Activated CD4-positive, CD25-positive, alpha-beta regulatory T cell treated with anti-CD3 and anti-CD28 coated beads, Interleukin-2, amount 50 U/mL, for 24 hours (primary cell): Measurements from ENCODE around the gene IGF1R.

ENCODE experiments used
- ATAC-seq, 2 donors: fragments of 150-1000 bp; cut with Tn5 transposase; one replicate each; pipeline ENCODE4 v1.10.0; 2021; ENCODE audit warnings: mild to moderate bottlenecking in 1 of 2, moderate library complexity in 1 of 2

Gene IGF1R

GRCh38 chr15:98923579-98923978, 275.2 kb downstream of the IGF1R start:
- no peak for ATAC-seq

DNA sequence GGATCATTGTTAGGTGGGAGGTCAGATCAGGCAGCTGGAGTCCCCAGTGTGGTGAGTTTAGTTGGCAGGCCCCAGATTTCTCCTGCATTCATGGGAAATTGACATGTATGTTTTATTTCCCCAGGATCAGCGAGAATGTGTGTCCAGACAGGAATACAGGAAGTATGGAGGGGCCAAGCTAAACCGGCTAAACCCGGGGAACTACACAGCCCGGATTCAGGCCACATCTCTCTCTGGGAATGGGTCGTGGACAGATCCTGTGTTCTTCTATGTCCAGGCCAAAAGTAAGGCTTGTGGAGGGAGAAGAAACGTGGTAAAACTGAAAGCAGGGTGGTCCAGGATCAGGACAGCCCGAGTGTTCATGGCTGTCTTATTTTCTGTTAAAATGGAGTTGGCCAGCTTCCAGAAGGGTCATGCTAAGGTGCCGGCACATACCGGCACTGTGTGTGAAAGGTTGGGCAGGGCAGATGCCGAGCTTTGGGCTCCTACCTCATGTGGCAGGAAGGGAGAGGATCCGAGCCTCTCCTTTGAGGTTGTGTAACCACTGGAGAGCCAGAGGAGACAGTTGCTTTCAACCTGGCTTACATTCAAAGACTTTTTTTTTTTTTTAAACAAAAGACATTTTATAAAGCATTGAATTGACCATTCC, 276.2 kb downstream of the IGF1R start:
- ATAC-seq, result no peak

- ATAC-seq, result no peak
Measured at GRCh38 chr15:98926236-98926635, 277.9 kb downstream of the IGF1R start.

- ATAC-seq, result no peak
Measured at GRCh38 chr15:98927022-98927421, 278.7 kb downstream of the IGF1R start.

- ATAC-seq, result no peak
Measured at GRCh38 chr15:98927996-98928395, 279.7 kb downstream of the IGF1R start.

GRCh38 chr15:98930576-98930975, 282.2 kb downstream of the IGF1R start:
- ATAC-seq, result no peak

GRCh38 chr15:98931004-98931403, 282.7 kb downstream of the IGF1R start:
- no peak for ATAC-seq

GRCh38 chr15:98933406-98933805, 285.1 kb downstream of the IGF1R start:
- ATAC-seq, result no peak

DNA sequence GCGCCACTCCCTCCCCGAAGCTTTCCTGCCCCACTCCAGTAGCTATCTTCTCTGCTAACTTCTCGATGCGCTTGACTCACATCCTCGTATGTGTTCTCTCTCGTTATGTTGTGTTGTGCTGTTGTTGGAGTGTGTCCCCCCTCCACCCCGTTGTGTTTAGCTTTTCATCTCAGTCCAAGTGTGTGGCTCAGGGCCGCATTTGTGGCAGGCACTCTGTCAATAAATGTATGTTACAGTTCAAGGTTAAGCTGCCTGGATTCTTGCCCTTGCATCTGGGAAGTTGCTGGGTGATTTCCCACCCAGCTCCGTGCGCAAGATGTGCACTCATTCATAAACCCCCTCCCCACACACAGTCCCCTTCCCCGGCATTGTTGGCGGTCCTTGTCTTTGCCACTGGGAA, 287.4 kb downstream of the IGF1R start:
- no peak for ATAC-seq

DNA sequence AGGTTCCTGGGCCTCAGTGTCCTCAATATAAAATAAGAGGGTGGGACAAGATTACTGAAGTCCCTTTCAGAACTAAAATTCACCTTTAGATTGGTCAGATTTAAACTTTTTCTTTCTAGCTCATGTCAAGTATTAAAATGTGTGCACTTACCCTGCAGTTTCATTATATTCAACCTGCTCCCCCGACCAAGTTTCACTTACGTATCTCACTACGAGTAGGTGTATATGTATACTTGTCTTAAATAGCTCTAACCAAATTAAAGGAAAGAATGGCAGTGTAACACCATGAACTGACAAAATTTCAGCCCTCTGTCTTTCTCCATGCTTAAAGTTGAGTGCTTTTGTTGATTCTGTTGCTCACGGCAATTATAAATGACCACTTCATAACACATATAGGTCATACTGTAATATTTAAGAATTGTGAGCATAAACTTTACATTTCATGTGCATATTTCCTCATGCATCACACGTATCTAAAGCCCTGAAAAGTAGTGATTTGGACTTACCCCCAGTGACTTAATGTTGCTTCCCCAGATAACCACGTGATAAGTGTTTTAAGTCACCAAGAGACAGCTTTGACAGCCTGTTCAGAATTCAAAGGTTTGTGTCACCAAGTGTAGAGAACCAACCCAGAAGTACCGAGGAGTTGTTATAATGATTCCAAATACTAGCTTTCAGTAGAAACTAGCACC, 289.2 kb downstream of the IGF1R start:
- ATAC-seq, result no peak

DNA sequence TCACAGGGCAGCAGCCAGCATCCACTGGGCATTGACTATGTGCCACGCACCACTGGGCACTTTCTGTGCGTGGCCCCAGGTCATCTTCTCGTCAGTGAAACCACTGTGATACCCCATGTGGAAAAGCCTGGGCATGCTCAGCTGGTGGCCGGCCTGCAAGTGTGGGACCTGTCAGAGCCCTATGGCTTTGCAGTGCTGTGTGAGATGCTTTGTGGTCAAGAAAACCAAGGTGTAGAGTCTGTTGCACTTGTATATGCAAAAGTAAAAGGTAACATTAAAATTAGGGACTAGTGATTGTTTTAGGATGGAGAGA, 289.7 kb downstream of the IGF1R start:
- ATAC-seq, result no peak

GRCh38 chr15:98938799-98939198, 290.5 kb downstream of the IGF1R start:
- no peak for ATAC-seq

GRCh38 chr15:98939311-98940080, 291.2 kb downstream of the IGF1R start:
- no peak for ATAC-seq

DNA sequence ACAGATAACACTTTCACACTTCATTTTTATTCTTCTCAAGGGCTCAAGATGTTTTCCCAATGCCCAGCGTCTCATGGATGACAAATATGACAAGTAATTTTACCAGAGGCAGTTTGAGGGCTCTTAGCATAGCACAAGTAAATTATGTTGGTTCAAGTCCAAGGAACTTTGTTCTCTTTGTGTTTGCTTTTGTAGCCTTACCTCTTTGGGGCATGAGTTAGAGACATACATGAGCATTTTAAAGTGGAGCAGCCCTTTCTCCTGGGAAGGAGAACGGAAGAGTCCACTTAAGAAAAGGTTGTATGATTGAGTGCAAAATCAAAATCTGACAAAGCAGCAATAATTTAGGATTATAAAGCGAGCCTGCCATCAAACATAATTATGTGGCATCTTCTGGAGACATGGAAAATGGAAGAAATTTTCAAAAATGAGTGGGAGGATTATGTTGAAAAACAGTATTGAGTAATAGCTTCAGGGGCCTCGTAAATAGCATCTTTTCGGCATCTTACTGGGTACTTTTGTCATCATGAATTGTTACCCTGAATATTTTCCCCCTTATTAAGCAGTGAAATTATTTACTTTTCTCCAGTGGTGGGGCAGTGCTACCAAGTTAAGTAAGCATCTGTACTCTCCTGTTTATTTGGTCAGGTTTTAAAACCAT, 293.4 kb downstream of the IGF1R start:
- no peak for ATAC-seq

- no peak for ATAC-seq
Measured at GRCh38 chr15:98942431-98942830, 294.1 kb downstream of the IGF1R start.

- no peak for ATAC-seq
Measured at GRCh38 chr15:98943051-98943508, 294.7 kb downstream of the IGF1R start.

DNA sequence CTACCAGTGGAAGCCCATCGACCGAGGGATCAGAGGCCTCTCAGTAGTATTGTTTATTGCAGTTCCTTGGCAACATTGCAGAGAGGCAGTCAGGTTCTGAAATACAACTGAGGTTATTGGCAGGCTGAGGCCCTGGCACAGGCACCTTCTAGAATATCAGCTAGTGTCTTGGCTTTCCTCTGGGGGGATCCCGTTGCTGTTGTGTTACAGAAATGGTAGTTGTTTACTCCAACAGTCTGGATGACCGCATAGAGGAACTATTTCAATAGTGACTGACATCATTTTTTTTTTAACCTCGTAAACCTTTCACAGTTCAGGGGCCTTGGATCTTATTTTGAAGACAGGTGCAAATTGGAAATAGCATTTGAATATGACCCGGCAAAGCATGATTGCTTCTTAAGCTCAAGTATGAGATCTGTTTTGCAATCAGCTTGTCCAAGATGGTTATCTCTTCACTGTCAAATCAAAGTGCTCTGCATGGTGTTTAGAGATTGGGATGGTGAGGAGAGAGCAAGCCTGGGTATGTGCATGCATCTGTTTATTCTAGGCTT, 295.3 kb downstream of the IGF1R start:
- ATAC-seq, result no peak

DNA sequence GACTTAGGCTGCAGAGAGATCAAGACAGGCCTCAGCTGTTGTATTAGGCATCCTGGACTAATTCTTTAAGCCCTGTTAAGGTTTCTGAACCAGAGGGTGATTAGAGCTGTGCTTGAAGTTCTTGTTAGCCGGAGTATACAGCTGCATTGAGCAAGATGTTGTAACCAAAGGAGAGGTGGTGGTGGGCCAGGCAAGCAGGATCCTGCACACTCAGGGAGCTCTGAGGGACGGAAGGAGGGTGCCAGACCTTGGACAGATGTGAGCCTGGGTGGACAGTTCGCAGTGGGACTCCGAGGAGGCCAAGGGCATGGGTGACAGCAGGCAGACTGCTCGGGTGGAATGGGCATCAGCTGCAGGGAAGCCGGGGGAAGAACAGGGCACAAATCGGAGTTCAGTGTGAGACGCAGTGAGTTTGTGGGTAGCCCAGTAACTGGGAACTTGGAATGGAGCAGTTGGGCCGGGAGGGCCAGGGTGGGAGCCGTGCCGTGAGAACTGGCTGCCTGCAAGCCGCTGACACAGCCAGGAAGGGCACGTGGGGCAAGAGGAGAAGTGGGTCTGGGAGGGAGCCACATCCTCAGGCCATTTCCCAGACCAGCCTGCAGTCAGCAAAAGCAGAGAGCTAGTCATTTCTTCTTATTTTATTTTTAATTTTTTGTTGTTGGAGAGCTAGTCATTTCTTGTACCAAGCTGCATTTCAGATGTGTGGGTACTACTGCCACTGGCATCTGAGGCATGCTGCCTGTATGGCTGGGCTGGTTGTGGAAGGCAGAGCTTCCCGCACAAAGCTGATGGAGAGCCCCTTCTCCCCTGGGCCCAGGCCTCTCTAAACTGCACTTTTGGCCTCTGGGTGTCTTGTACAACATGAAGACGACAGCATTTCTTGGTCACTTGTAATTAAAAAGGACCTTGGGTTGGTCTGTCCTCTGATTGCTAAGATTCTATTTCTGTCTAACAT, 298.2 kb downstream of the IGF1R start:
- no peak for ATAC-seq

- ATAC-seq, result no peak
Measured at GRCh38 chr15:98948456-98948855, 300.1 kb downstream of the IGF1R start.

DNA sequence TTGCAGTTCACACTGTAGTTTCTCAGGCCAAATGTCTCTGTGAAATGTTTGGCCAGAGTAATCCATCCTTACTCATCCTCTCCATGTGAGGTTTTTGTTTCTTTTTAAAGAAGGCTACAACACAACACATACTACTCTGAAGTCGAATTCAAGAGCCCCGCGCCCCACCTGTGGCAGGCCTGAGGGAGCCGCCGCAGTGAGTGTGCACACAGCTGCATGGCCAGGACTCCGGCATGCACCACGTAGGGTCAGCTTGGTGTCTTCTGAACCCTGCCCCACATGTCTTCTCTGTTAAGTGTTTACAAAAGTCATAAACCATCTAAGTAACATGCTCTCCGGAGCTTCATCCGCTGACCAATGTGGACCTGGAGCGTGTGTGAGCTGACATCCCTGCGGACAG, 300.6 kb downstream of the IGF1R start:
- no peak for ATAC-seq

DNA sequence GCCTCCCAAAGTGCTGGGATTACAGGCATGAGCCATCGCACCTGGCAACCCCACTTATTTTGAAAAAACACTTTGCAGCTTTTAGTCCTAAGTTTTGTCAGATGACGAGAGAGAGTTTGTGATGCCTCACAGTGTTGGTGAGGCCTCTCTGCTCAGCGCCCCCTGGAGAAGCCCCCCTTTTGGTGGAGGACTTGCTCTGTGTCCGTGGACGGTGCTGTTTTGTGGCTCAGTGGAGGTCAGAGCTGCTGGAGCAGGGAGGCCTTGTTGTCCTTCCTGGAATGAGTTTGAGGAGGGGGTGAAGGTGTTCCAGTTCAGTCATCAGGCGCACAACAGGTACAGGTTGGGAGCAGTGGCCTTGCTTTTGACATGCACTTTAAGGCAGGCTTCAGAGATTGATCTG, 301.3 kb downstream of the IGF1R start:
- ATAC-seq, result no peak

- ATAC-seq, result no peak
Measured at GRCh38 chr15:98950248-98950647, 301.9 kb downstream of the IGF1R start.
